Stimulated activated naive CD8-positive, alpha-beta T cell treated with anti-CD3 and anti-CD28 coated beads, Interleukin-15, amount 100 ng/mL, for 72 hours (primary cell): ENCODE results near the gene TFCP2L1.
A peak's percentile ranks its signal among the peaks of the same experiment; 100 is the strongest.

Experiments
- ATAC-seq: fragments of 150-1000 bp; cut with Tn5 transposase; 2 replicates; pipeline ENCODE4 v1.10.0; 2021; ENCODE audit warnings: mild to moderate bottlenecking, moderate library complexity
- DNase-seq, 2 donors: peaks; one replicate each; pipeline ENCODE4 v3.0.0; 2021 to 2022
- H3K27ac Mint-ChIP-seq, 2 donors: one replicate each; pipeline ENCODE4 v1.8.0; 2022; ENCODE audit warnings: mild to moderate bottlenecking in 2 of 2, mixed read lengths in 2 of 2, moderate library complexity in 2 of 2
- H3K27me3 Mint-ChIP-seq: one replicate; pipeline ENCODE4 v1.8.0; 2022; ENCODE audit warnings: mixed read lengths
- H3K4me1 Mint-ChIP-seq: one replicate; pipeline ENCODE4 v1.8.0; 2022; ENCODE audit warnings: mild to moderate bottlenecking, mixed read lengths
- H3K4me3 Mint-ChIP-seq, 2 donors: one replicate each; pipeline ENCODE4 v1.8.0; 2022; ENCODE audit warnings: mild to moderate bottlenecking in 2 of 2, mixed read lengths in 2 of 2, moderate library complexity in 1 of 2
- H3K9me3 Mint-ChIP-seq, 2 donors: one replicate each; pipeline ENCODE4 v1.8.0; 2022; ENCODE audit warnings: mixed read lengths in 2 of 2

The TFCP2L1 gene

GRCh38 chr2:121194626-121195025 is 90.4 kb downstream of the TFCP2L1 start:
- no peak for DNase-seq
- no peaks in the 10 kb centered on the region for H3K27me3 Mint-ChIP-seq
- no peaks in the 10 kb centered on the region for H3K4me1 Mint-ChIP-seq
- no peak overlapping the region for H3K4me3 Mint-ChIP-seq
- H3K27ac Mint-ChIP-seq: no peak overlapping the region
- H3K9me3 Mint-ChIP-seq: no peaks in the 10 kb centered on the region
- no peak for ATAC-seq

GRCh38 chr2:121193185-121193584 is 91.8 kb downstream of the TFCP2L1 start:
- ATAC-seq (no peak), DNase-seq (no peak)
- Mint-ChIP-seq H3K9me3 (no peaks in the 10 kb centered on the region), H3K27me3 (no peaks in the 10 kb centered on the region), H3K4me1 (no peaks in the 10 kb centered on the region), H3K27ac (no peak overlapping the region), H3K4me3 (no peak overlapping the region)

GRCh38 chr2:121192576-121192975 is 92.4 kb downstream of the TFCP2L1 start:
- no peaks in the 10 kb centered on the region for H3K27me3 Mint-ChIP-seq
- H3K4me1 Mint-ChIP-seq: no peaks in the 10 kb centered on the region
- DNase-seq (no peak), ATAC-seq (no peak)
- no peaks in the 10 kb centered on the region for H3K9me3 Mint-ChIP-seq
- no peak overlapping the region for H3K27ac Mint-ChIP-seq
- H3K4me3 Mint-ChIP-seq: no peak overlapping the region

GRCh38 chr2:121191191-121192170 is 93.5 kb downstream of the TFCP2L1 start:
- H3K4me3 Mint-ChIP-seq: no peak overlapping the region
- no peak for ATAC-seq
- H3K27ac Mint-ChIP-seq: peak overlapping the region in 1 of 2 donors; percentile 57
- no peaks in the 10 kb centered on the region for H3K4me1 Mint-ChIP-seq
- no peaks in the 10 kb centered on the region for H3K9me3 Mint-ChIP-seq
- no peaks in the 10 kb centered on the region for H3K27me3 Mint-ChIP-seq
- no peak for DNase-seq

GRCh38 chr2:121189661-121190381 is 95.2 kb downstream of the TFCP2L1 start:
- Mint-ChIP-seq H3K4me3 (no peak overlapping the region), H3K27me3 (no peaks in the 10 kb centered on the region), H3K9me3 (no peaks in the 10 kb centered on the region), H3K27ac (no peak overlapping the region), H3K4me1 (no peaks in the 10 kb centered on the region)
- DNase-seq (no peak), ATAC-seq (no peak)

GRCh38 chr2:121189011-121189410 is 96.0 kb downstream of the TFCP2L1 start:
- no peak for DNase-seq

GRCh38 chr2:121187982-121188411 is 97.0 kb downstream of the TFCP2L1 start:
- Mint-ChIP-seq H3K4me1 (no peaks in the 10 kb centered on the region), H3K9me3 (no peaks in the 10 kb centered on the region), H3K27ac (peak overlapping the region in 1 of 2 donors; percentile 86), H3K27me3 (no peaks in the 10 kb centered on the region), H3K4me3 (no peak overlapping the region)
- DNase-seq (no peak), ATAC-seq (peak; percentile 17)

More at GRCh38 chr2:121189011-121189410, 96.0 kb downstream of the TFCP2L1 start:
- Mint-ChIP-seq H3K27ac (peak overlapping the region; percentile 29 to 86), H3K9me3 (no peaks in the 10 kb centered on the region), H3K27me3 (no peaks in the 10 kb centered on the region), H3K4me1 (no peaks in the 10 kb centered on the region), H3K4me3 (no peak overlapping the region)
- ATAC-seq: no peak

- DNase-seq (no peak), ATAC-seq (no peak)
- no peaks in the 10 kb centered on the region for H3K4me1 Mint-ChIP-seq
These were observed 97.5 kb downstream of the TFCP2L1 start for GRCh38 chr2:121187351-121187981.

GRCh38 chr2:121186261-121186660 is 98.7 kb downstream of the TFCP2L1 start:
- H3K27ac Mint-ChIP-seq: no peak overlapping the region
- no peak for DNase-seq
- no peaks in the 10 kb centered on the region for H3K4me1 Mint-ChIP-seq
- no peak overlapping the region for H3K4me3 Mint-ChIP-seq
- peak; percentile 16 for ATAC-seq
- H3K9me3 Mint-ChIP-seq: no peaks in the 10 kb centered on the region
- no peaks in the 10 kb centered on the region for H3K27me3 Mint-ChIP-seq

More at GRCh38 chr2:121187351-121187981, 97.5 kb downstream of the TFCP2L1 start:
- Mint-ChIP-seq H3K27ac (no peak overlapping the region), H3K9me3 (no peaks in the 10 kb centered on the region), H3K4me3 (no peak overlapping the region), H3K27me3 (no peaks in the 10 kb centered on the region)

- peak overlapping the region in 1 of 2 donors; percentile 69 for H3K27ac Mint-ChIP-seq
- no peaks in the 10 kb centered on the region for H3K27me3 Mint-ChIP-seq
- no peak overlapping the region for H3K4me3 Mint-ChIP-seq
- H3K4me1 Mint-ChIP-seq: no peaks in the 10 kb centered on the region
- ATAC-seq (peak; percentile 44), DNase-seq (no peak)
- H3K9me3 Mint-ChIP-seq: no peaks in the 10 kb centered on the region
These were observed 99.4 kb downstream of the TFCP2L1 start for GRCh38 chr2:121185571-121186074.

GRCh38 chr2:121185111-121185510 is 99.9 kb downstream of the TFCP2L1 start:
- Mint-ChIP-seq H3K27me3 (no peaks in the 10 kb centered on the region), H3K27ac (no peak overlapping the region), H3K9me3 (no peaks in the 10 kb centered on the region), H3K4me3 (no peak overlapping the region), H3K4me1 (no peaks in the 10 kb centered on the region)
- DNase-seq: no peak
- peak; percentile 3 for ATAC-seq

GRCh38 chr2:121184248-121184862 is 100.6 kb downstream of the TFCP2L1 start:
- ATAC-seq: no peak
- Mint-ChIP-seq H3K4me1 (no peaks in the 10 kb centered on the region), H3K4me3 (no peak overlapping the region), H3K27me3 (peaks cover 2% of the 10 kb centered on the region), H3K27ac (no peak overlapping the region), H3K9me3 (no peaks in the 10 kb centered on the region)
- no peak for DNase-seq

- Mint-ChIP-seq H3K9me3 (no peaks in the 10 kb centered on the region), H3K4me3 (no peak overlapping the region), H3K27me3 (peaks cover 7% of the 10 kb centered on the region), H3K4me1 (no peaks in the 10 kb centered on the region), H3K27ac (no peak overlapping the region)
- no peak for DNase-seq
- ATAC-seq: no peak
These were observed 102.5 kb downstream of the TFCP2L1 start for GRCh38 chr2:121182520-121182919.

- no peak for ATAC-seq
- Mint-ChIP-seq H3K4me3 (no peak overlapping the region), H3K4me1 (no peaks in the 10 kb centered on the region), H3K9me3 (no peaks in the 10 kb centered on the region), H3K27me3 (peaks cover 17% of the 10 kb centered on the region), H3K27ac (no peak overlapping the region)
- no peak for DNase-seq
These were observed 105.5 kb downstream of the TFCP2L1 start for GRCh38 chr2:121179467-121179866.

- ATAC-seq (no peak), DNase-seq (no peak)
- Mint-ChIP-seq H3K4me1 (no peaks in the 10 kb centered on the region), H3K27ac (no peak overlapping the region), H3K4me3 (no peak overlapping the region), H3K27me3 (peaks cover 20% of the 10 kb centered on the region), H3K9me3 (no peaks in the 10 kb centered on the region)
These were observed 106.3 kb downstream of the TFCP2L1 start for GRCh38 chr2:121178730-121179129.
